Endothelial cell of umbilical vein (primary cell): ENCODE results near the gene BCL11A. TPM values are rescaled to one million over a fixed set of nuclear protein-coding genes. Genes with fewer than 3 reads are reported as not detected.

ENCODE experiments used
- BruUV-seq: library from RNA; stranded (reverse); fragments of 400-500 nt; replicated peaks from 2 replicates; lab custom pipeline; 2021; lab: Mats Ljungman, UMichigan
- CTCF ChIA-PET: fragments of 300-600, 350-600 bp; sonication (Branson Sonifier 250); formaldehyde crosslinking; loops from one replicate; lab custom pipeline; 2021; ENCODE audit warnings: antibody characterized with exemption, inconsistent platforms; lab: Charles Lee
- POLR2A ChIA-PET: fragments of 300-600, 350-600 bp; sonication (Branson Sonifier 250); formaldehyde crosslinking; loops from one replicate; lab custom pipeline; 2021; ENCODE audit warnings: antibody characterized with exemption, inconsistent platforms; lab: Charles Lee
- DNase-seq: peaks from one replicate; pipeline ENCODE4 v3.0.0-alpha.2; 2011; ENCODE audit warnings: low read depth, low spot score
- FAIRE-seq: peaks from 2 replicates; lab custom pipeline; 2011; peaks lifted over from hg19 to GRCh38; lab: Jason Lieb, UNC
- H2AFZ ChIP-seq: 2 replicates; pipeline ENCODE4 v1.6.0; 2012; ENCODE audit warnings: low read depth, low read length, control low read depth, inconsistent platforms
- H3K27ac ChIP-seq: 2 replicates; pipeline ENCODE4 v1.5.1; 2011; ENCODE audit warnings: low read depth, mild to moderate bottlenecking, control low read depth, low read length, moderate library complexity; ENCODE audit not compliant: insufficient read depth
- H3K27me3 ChIP-seq, 2 experiments: 2 replicates each; pipeline versions ENCODE4 v1.6.0 to v1.6.1; 2011; ENCODE audit warnings: low read length in 2 of 2, mixed read lengths in 1 of 2; ENCODE audit not compliant: control insufficient read depth in 2 of 2, insufficient read depth in 2 of 2
- H3K36me3 ChIP-seq, 2 experiments: 2 replicates in 1 of 2; 3 replicates in 1 of 2; pipeline ENCODE4 v1.5.1; 2011; ENCODE audit warnings: low read length in 2 of 2, mild to moderate bottlenecking in 1 of 2, moderate library complexity in 1 of 2; ENCODE audit not compliant: control insufficient read depth in 2 of 2, insufficient read depth in 2 of 2; ENCODE audit errors: extremely low read depth in 1 of 2
- H3K4me1 ChIP-seq: 3 replicates; pipeline ENCODE4 v1.5.1; 2011; ENCODE audit warnings: mild to moderate bottlenecking, low read length; ENCODE audit not compliant: control insufficient read depth, insufficient read depth; ENCODE audit errors: extremely low read depth
- H3K4me2 ChIP-seq: 2 replicates; pipeline ENCODE4 v1.6.1; 2011; ENCODE audit warnings: low read length, control low read depth, mixed read lengths; ENCODE audit not compliant: insufficient read depth
- H3K4me3 ChIP-seq, 3 experiments: fragments of 200-600 bp in 1 of 3; sonication (generic), shearing (Covaris generic) in 1 of 3; replicated peaks in 1 of 3; 2 replicates each; pipeline ENCODE4 v1.5.1; 2011 to 2016; ENCODE audit warnings: control low read depth in 3 of 3, low read length in 3 of 3, mild to moderate bottlenecking in 2 of 3, inconsistent platforms in 1 of 3, low read depth in 1 of 3, moderate library complexity in 1 of 3; ENCODE audit not compliant: insufficient read depth in 1 of 3
- H3K79me2 ChIP-seq: 2 replicates; pipeline ENCODE4 v1.6.0; 2012; ENCODE audit warnings: low read length, inconsistent platforms; ENCODE audit not compliant: control insufficient read depth, insufficient read depth
- H3K9ac ChIP-seq: replicated peaks from 2 replicates; pipeline ENCODE3; 2011; ENCODE audit warnings: low read length, control low read depth; ENCODE audit not compliant: insufficient read depth; ENCODE audit errors: extremely low read depth
- H3K9me1 ChIP-seq: replicated peaks from 3 replicates; pipeline ENCODE4 v1.6.0; 2011; ENCODE audit warnings: mild to moderate bottlenecking, low read length; ENCODE audit not compliant: control insufficient read depth, insufficient read depth; ENCODE audit errors: extremely low read depth
- H3K9me3 ChIP-seq: replicated peaks from 2 replicates; pipeline ENCODE4 v1.5.1; 2012; ENCODE audit warnings: low read length, inconsistent platforms; ENCODE audit not compliant: control insufficient read depth, insufficient read depth
- H4K20me1 ChIP-seq: replicated peaks from 2 replicates; pipeline ENCODE3; 2011; ENCODE audit warnings: mild to moderate bottlenecking, low read length; ENCODE audit not compliant: control insufficient read depth, insufficient read depth; ENCODE audit errors: extremely low read depth
- CTCF ChIP-seq, 2 donors: IDR thresholded peaks; 1 replicate in 1 of 2; 2 replicates in 1 of 2; pipeline ENCODE4 v1.5.1; 2011; ENCODE audit warnings: low read length in 2 of 2, mild to moderate bottlenecking in 2 of 2, moderate library complexity in 2 of 2, control low read depth in 1 of 2, inconsistent platforms in 1 of 2, low read depth in 1 of 2; ENCODE audit not compliant: insufficient read depth in 1 of 2; ENCODE audit errors: extremely low read depth in 1 of 2
- EZH2 ChIP-seq: IDR thresholded peaks from 2 replicates; pipeline ENCODE4 v1.6.1; 2012; ENCODE audit warnings: borderline replicate concordance, low read depth, mild to moderate bottlenecking, moderate library complexity, low read length, inconsistent platforms; ENCODE audit not compliant: severe bottlenecking
- FOS ChIP-seq: IDR thresholded peaks from 2 replicates; pipeline ENCODE4 v1.6.1; 2011; ENCODE audit warnings: mild to moderate bottlenecking, low read length, moderate library complexity, borderline replicate concordance; ENCODE audit not compliant: insufficient read depth
- GATA2 ChIP-seq: IDR thresholded peaks from 2 replicates; pipeline ENCODE4 v1.7.0; 2011; ENCODE audit warnings: low read depth, mild to moderate bottlenecking, moderate library complexity, mixed read lengths, low read length; ENCODE audit not compliant: insufficient read length, insufficient read depth
- JUN ChIP-seq: IDR thresholded peaks from 2 replicates; pipeline ENCODE4 v1.6.1; 2011; ENCODE audit warnings: borderline replicate concordance, low read depth; ENCODE audit not compliant: insufficient read length, insufficient read depth
- MAX ChIP-seq: IDR thresholded peaks from 2 replicates; pipeline ENCODE4 v1.6.1; 2011; ENCODE audit not compliant: insufficient read depth, insufficient read length
- MYC ChIP-seq: IDR thresholded peaks from one replicate; pipeline ENCODE4 v1.6.1; 2011; ENCODE audit warnings: mild to moderate bottlenecking, low read depth, low read length
- POLR2A ChIP-seq: IDR thresholded peaks from 2 replicates; pipeline ENCODE4 v1.6.1; 2012; ENCODE audit warnings: low read depth, mild to moderate bottlenecking, control low read depth, low read length
- POLR2AphosphoS5 ChIP-seq: IDR thresholded peaks from 2 replicates; pipeline ENCODE4 v1.6.1; 2012; ENCODE audit warnings: low read depth, mild to moderate bottlenecking, control low read depth, low read length, moderate library complexity; ENCODE audit not compliant: insufficient read depth
- dilution Hi-C: fragments of 300-500 bp; cut with MboI; formaldehyde crosslinking; loops from one replicate; pipeline ENCODE4 v1.15.0; 2019; ENCODE audit warnings: low sequenced_read_pairs; ENCODE audit not compliant: extremely low pct_ligation_motif_present
- intact Hi-C: fragments of 100-400 bp; cut with micrococcal nuclease; formaldehyde crosslinking; loops from one replicate; pipeline ENCODE4 v1.10.0; 2022
- polyA plus RNA-seq, 4 experiments: library from polyadenylated mRNA; depleted of rRNA in 3 of 4; stranded (reverse) in 3 of 4; unstranded in 1 of 4; fragments of >200 nt; gene quantifications; 2 replicates each; pipeline versions ENCODE4 v1.2.1 to v1.2.3, GENCODE V29; 2011 to 2012; ENCODE audit warnings: missing spikeins in 1 of 4
- total RNA-seq: library from RNA; stranded (reverse); gene quantifications from 2 replicates; pipeline ENCODE4 v1.2.3, GENCODE V29; 2021

The BCL11A gene
- total and polyA plus RNA-seq, 2 donors (not counting 3 experiments of a cell fraction or from before 2014, with no cell fraction given), result 0.12 to 0.88 TPM

- dilution Hi-C loops, result no loop called here
- H4K20me1 ChIP-seq, result no peaks in the 10 kb centered on the region
- no peaks in the 10 kb centered on the region for H3K27me3 ChIP-seq
- no peaks in the 10 kb centered on the region for H3K9me3 ChIP-seq
- no peak for TF ChIP-seq JUN
- TF ChIP-seq MYC, result no peak
- no peak for TF ChIP-seq GATA2
- TF ChIP-seq POLR2AphosphoS5, result no peak
- TF ChIP-seq POLR2A, result no peak
- TF ChIP-seq MAX, result no peak
- no peak for TF ChIP-seq EZH2
- TF ChIP-seq CTCF (IDR thresholded peaks at IDR 0.05; ENCODE audit: extremely low read depth in 1 of 2, insufficient read depth in 1 of 2, low read depth in 1 of 2, low read length in 2 of 2), result no peak
- TF ChIP-seq FOS, result no peak
- CTCF ChIA-PET, result no interaction called here
- H3K4me1 ChIP-seq, result no peaks in the 10 kb centered on the region
- H3K9me1 ChIP-seq, result no peaks in the 10 kb centered on the region
- no peak overlapping the region for H3K4me2 ChIP-seq
- FAIRE-seq (no peak), DNase-seq (no peak)
- no peak overlapping the region for H3K9ac ChIP-seq
- no peak overlapping the region for H3K27ac ChIP-seq
- no peaks in the 10 kb centered on the region for H3K36me3 ChIP-seq
- intact Hi-C loops, result no loop called here
- no peak overlapping the region for H2AFZ ChIP-seq
- no TSS peak for BruUV-seq
- H3K4me3 ChIP-seq, result no peak overlapping the region
- POLR2A ChIA-PET, result no interaction called here
- H3K79me2 ChIP-seq, result no peaks in the 10 kb centered on the region
Measured at GRCh38 chr2:60439219-60439974, 114.1 kb downstream of the BCL11A start.
